Liver (tissue), 9 donors: ENCODE data around the gene PPM1M. TPM values are rescaled to one million over a fixed set of nuclear protein-coding genes. Genes with fewer than 3 reads are reported as not detected.

Experiments
- DNase-seq: peaks from one replicate; pipeline ENCODE4 v3.0.0-alpha.2; 2017; ENCODE audit warnings: low spot score
- H3K27ac ChIP-seq, 2 donors: one replicate each; pipeline ENCODE4 v1.7.0; 2013; ENCODE audit warnings: inconsistent platforms in 2 of 2, low read length in 2 of 2, control low read depth in 1 of 2, low read depth in 1 of 2, mild to moderate bottlenecking in 1 of 2
- H3K27me3 ChIP-seq, 4 donors: one replicate each; pipeline versions ENCODE4 v1.6.1 to v1.7.0; 2013; ENCODE audit warnings: low read length in 3 of 4, inconsistent platforms in 1 of 4, mild to moderate bottlenecking in 1 of 4, moderate library complexity in 1 of 4; ENCODE audit not compliant: control insufficient read depth in 4 of 4, insufficient read depth in 4 of 4
- H3K36me3 ChIP-seq, 4 donors: one replicate each; pipeline versions ENCODE4 v1.6.1 to v1.7.0; 2013; ENCODE audit warnings: low read length in 3 of 4, mild to moderate bottlenecking in 3 of 4, low read depth in 1 of 4, moderate library complexity in 1 of 4; ENCODE audit not compliant: control insufficient read depth in 4 of 4, insufficient read depth in 3 of 4
- H3K4me1 ChIP-seq, 4 donors: one replicate each; pipeline versions ENCODE4 v1.6.1 to v1.7.0; 2013; ENCODE audit warnings: low read length in 3 of 4, mild to moderate bottlenecking in 3 of 4, moderate library complexity in 1 of 4; ENCODE audit not compliant: control insufficient read depth in 4 of 4, insufficient read depth in 4 of 4
- H3K4me3 ChIP-seq, 3 donors: one replicate each; pipeline versions ENCODE4 v1.6.1 to v1.7.0; 2013; ENCODE audit warnings: low read length in 3 of 3, control low read depth in 1 of 3, low read depth in 1 of 3, mild to moderate bottlenecking in 1 of 3
- H3K9ac ChIP-seq, 2 donors: one replicate each; pipeline ENCODE4 v1.7.0; 2013; ENCODE audit warnings: low read length in 2 of 2, mild to moderate bottlenecking in 2 of 2, moderate library complexity in 2 of 2, control low read depth in 1 of 2, low read depth in 1 of 2
- H3K9me3 ChIP-seq, 4 donors: one replicate each; pipeline versions ENCODE4 v1.6.1 to v1.7.0; 2013; ENCODE audit warnings: low read length in 3 of 4; ENCODE audit not compliant: control insufficient read depth in 4 of 4
- EGR1 ChIP-seq, 2 donors: IDR thresholded peaks; 2 replicates each; pipeline ENCODE4 v1.6.1; 2016 to 2018; ENCODE audit warnings: antibody characterized with exemption in 2 of 2, low read depth in 2 of 2
- FOXA1 ChIP-seq: IDR thresholded peaks from 2 replicates; pipeline ENCODE4 v1.6.1; 2016; ENCODE audit warnings: antibody characterized with exemption
- FOXA2 ChIP-seq: IDR thresholded peaks from 2 replicates; pipeline ENCODE4 v1.6.1; 2016; ENCODE audit warnings: antibody characterized with exemption
- GABPA ChIP-seq, 2 donors: IDR thresholded peaks in 1 of 2; conservative IDR thresholded peaks in 1 of 2; 2 replicates each; pipeline ENCODE4 v1.6.1; 2016; ENCODE audit warnings: antibody characterized with exemption in 2 of 2, mild to moderate bottlenecking in 1 of 2, moderate library complexity in 1 of 2
- HNF4A ChIP-seq, 2 donors: conservative IDR thresholded peaks; 2 replicates each; pipeline ENCODE4 v1.6.1; 2016; ENCODE audit warnings: antibody characterized with exemption in 2 of 2, mild to moderate bottlenecking in 2 of 2
- HNF4G ChIP-seq: IDR thresholded peaks from 2 replicates; pipeline ENCODE4 v1.6.1; 2016; ENCODE audit warnings: antibody characterized with exemption
- JUND ChIP-seq, 2 donors: IDR thresholded peaks; 2 replicates each; pipeline ENCODE4 v1.6.1; 2016; ENCODE audit warnings: antibody characterized with exemption in 2 of 2
- NR2F2 ChIP-seq: IDR thresholded peaks from 2 replicates; pipeline ENCODE4 v1.6.1; 2016; ENCODE audit warnings: antibody characterized with exemption
- RAD21 ChIP-seq, 2 donors: IDR thresholded peaks; 2 replicates each; pipeline ENCODE4 v1.6.1; 2016; ENCODE audit warnings: antibody characterized with exemption in 2 of 2, mild to moderate bottlenecking in 2 of 2
- RXRA ChIP-seq, 2 donors: IDR thresholded peaks; 2 replicates each; pipeline ENCODE4 v1.6.1; 2017 to 2018; ENCODE audit warnings: antibody characterized with exemption in 2 of 2, mild to moderate bottlenecking in 1 of 2
- SP1 ChIP-seq: IDR thresholded peaks from 2 replicates; pipeline ENCODE4 v1.6.1; 2018; ENCODE audit warnings: antibody characterized with exemption, mild to moderate bottlenecking
- TAF1 ChIP-seq: conservative IDR thresholded peaks from 2 replicates; pipeline ENCODE4 v1.6.1; 2016; ENCODE audit warnings: antibody characterized with exemption, mild to moderate bottlenecking
- YY1 ChIP-seq: IDR thresholded peaks from 2 replicates; pipeline ENCODE4 v1.6.1; 2016; ENCODE audit warnings: antibody characterized with exemption, mild to moderate bottlenecking
- WGBS: extraction: QIAGEN DNeasy Blood & Tissue Kit; methylation state at CpG from one replicate; pipeline ENCODE4 v1.1.7; 2013; 5-methylcytosine and 5-hydroxymethylcytosine counted together
- polyA plus RNA-seq, 2 donors: library from polyadenylated mRNA; stranded (reverse) in 1 of 2; unstranded in 1 of 2; fragments of 200-250 nt in 1 of 2; fragments of >200 nt in 1 of 2; fragmentation: Nextera tagmentation in 1 of 2; extraction: Ambion mirVana in 1 of 2; gene quantifications; one replicate each; pipeline versions ENCODE4 v1.2.1 to v1.2.3, GENCODE V29; 2013 to 2015
- total RNA-seq, 2 donors: library from RNA; depleted of rRNA; stranded (reverse); fragments of >200 nt; gene quantifications; one replicate each; pipeline ENCODE4 v1.2.3, GENCODE V29; 2014
- TF ChIP-seq, protein P1 (sequence below): IDR thresholded peaks from 2 replicates; pipeline ENCODE4 v1.6.1; 2016; ENCODE audit warnings: antibody characterized with exemption
- TF ChIP-seq, protein P2 (sequence below): IDR thresholded peaks from 2 replicates; pipeline ENCODE4 v1.6.1; 2016; ENCODE audit warnings: antibody characterized with exemption
- TF ChIP-seq, protein P3 (sequence below): fragments of 150-350 bp; IDR thresholded peaks from 2 replicates; pipeline ENCODE4 v1.5.1; 2017; ENCODE audit warnings: improper control_type of control experiment, low read depth, low read length; ENCODE audit not compliant: missing input control
- TF ChIP-seq, protein P4 (sequence below): IDR thresholded peaks from 2 replicates; pipeline ENCODE4 v1.6.1; 2016; ENCODE audit warnings: antibody characterized with exemption
- TF ChIP-seq, protein P5 (sequence below): IDR thresholded peaks from 2 replicates; pipeline ENCODE4 v1.6.1; 2016; ENCODE audit warnings: antibody characterized with exemption, mild to moderate bottlenecking
- donor health status: healthy.
- donor health status: healthy.
- donor health status: healthy.
- donor health status: healthy.
- donor health status: healthy.

Gene PPM1M
- total and polyA plus RNA-seq, 4 donors, result 2.8 to 5.5 (median 4.6) TPM

DNA sequence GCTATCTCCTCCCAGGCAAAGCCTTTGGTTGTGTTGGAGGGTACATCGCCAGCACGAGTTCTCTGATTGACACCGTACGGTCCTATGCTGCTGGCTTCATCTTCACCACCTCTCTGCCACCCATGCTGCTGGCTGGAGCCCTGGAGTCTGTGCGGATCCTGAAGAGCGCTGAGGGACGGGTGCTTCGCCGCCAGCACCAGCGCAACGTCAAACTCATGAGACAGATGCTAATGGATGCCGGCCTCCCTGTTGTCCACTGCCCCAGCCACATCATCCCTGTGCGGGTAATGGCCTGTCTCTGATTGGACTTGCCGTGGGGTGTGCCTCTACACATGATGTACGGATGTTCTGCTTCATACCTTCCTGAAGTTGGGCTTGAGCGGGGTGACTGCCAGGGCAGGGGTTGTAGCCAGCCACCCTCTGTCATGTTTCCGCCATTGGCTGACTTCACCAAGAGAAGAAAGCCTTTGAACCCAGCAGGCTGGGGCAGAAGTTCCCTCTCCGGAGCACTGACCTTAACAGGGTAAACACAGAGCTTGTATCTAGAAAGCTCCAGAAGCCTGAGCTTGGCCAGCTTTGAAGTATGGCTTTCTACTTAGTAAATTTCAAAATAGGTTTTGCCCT lies 34.2 kb upstream of the PPM1M start:
- Histone ChIP-seq H3K9me3 (no peaks in the 10 kb centered on the region), H3K4me1 (peaks cover 3 to 61% (median 44%) of the 10 kb centered on the region in 4 donors), H3K9ac (peak overlapping the region in 1 of 2 donors; percentile 73), H3K36me3 (peaks cover 19 to 77% (median 68%) of the 10 kb centered on the region in 4 donors), H3K27ac (peak overlapping the region; percentile 85 to 96), H3K4me3 (no peak overlapping the region), H3K27me3 (no peaks in the 10 kb centered on the region)
- DNase-seq, result no peak
- WGBS, result 35% methylated on average over 18 of the region's 18 CpGs
- TF ChIP-seq HNF4A (conservative IDR thresholded peaks at IDR 0.05), result peak; percentile 88 to 92
- peak; percentile 99 for TF ChIP-seq SP1
- peak; percentile 99 for TF ChIP-seq RXRA (IDR thresholded peaks at IDR 0.05)
- TF ChIP-seq GABPA (IDR thresholded peaks at IDR 0.05 in 1 of 2, conservative IDR thresholded peaks at IDR 0.05 in 1 of 2), result peak in 1 of 2 donors; percentile 59
- peak; percentile 67 for TF ChIP-seq NR2F2
- TF ChIP-seq, protein P1, sequence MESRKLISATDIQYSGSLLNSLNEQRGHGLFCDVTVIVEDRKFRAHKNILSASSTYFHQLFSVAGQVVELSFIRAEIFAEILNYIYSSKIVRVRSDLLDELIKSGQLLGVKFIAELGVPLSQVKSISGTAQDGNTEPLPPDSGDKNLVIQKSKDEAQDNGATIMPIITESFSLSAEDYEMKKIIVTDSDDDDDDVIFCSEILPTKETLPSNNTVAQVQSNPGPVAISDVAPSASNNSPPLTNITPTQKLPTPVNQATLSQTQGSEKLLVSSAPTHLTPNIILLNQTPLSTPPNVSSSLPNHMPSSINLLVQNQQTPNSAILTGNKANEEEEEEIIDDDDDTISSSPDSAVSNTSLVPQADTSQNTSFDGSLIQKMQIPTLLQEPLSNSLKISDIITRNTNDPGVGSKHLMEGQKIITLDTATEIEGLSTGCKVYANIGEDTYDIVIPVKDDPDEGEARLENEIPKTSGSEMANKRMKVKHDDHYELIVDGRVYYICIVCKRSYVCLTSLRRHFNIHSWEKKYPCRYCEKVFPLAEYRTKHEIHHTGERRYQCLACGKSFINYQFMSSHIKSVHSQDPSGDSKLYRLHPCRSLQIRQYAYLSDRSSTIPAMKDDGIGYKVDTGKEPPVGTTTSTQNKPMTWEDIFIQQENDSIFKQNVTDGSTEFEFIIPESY, result peak; percentile 81
- TF ChIP-seq EGR1 (IDR thresholded peaks at IDR 0.05; ENCODE audit: low read depth in 2 of 2), result peak in 1 of 2 donors; percentile 60
- TF ChIP-seq, protein P2, sequence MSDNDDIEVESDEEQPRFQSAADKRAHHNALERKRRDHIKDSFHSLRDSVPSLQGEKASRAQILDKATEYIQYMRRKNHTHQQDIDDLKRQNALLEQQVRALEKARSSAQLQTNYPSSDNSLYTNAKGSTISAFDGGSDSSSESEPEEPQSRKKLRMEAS, result peak; percentile 68
- peak; percentile 63 for TF ChIP-seq HNF4G
- peak in 1 of 2 donors; percentile 67 for TF ChIP-seq JUND (IDR thresholded peaks at IDR 0.05)
- TF ChIP-seq YY1, result peak; percentile 96
- TF ChIP-seq TAF1, result no peak
- TF ChIP-seq FOXA1, result peak; percentile 53
- peak; percentile 48 to 61 for TF ChIP-seq RAD21 (IDR thresholded peaks at IDR 0.05)
- TF ChIP-seq, protein P3, sequence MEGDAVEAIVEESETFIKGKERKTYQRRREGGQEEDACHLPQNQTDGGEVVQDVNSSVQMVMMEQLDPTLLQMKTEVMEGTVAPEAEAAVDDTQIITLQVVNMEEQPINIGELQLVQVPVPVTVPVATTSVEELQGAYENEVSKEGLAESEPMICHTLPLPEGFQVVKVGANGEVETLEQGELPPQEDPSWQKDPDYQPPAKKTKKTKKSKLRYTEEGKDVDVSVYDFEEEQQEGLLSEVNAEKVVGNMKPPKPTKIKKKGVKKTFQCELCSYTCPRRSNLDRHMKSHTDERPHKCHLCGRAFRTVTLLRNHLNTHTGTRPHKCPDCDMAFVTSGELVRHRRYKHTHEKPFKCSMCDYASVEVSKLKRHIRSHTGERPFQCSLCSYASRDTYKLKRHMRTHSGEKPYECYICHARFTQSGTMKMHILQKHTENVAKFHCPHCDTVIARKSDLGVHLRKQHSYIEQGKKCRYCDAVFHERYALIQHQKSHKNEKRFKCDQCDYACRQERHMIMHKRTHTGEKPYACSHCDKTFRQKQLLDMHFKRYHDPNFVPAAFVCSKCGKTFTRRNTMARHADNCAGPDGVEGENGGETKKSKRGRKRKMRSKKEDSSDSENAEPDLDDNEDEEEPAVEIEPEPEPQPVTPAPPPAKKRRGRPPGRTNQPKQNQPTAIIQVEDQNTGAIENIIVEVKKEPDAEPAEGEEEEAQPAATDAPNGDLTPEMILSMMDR, result no peak
- peak; percentile 89 for TF ChIP-seq FOXA2
- TF ChIP-seq, protein P4, sequence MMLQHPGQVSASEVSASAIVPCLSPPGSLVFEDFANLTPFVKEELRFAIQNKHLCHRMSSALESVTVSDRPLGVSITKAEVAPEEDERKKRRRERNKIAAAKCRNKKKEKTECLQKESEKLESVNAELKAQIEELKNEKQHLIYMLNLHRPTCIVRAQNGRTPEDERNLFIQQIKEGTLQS, result peak; percentile 73
- TF ChIP-seq, protein P5, sequence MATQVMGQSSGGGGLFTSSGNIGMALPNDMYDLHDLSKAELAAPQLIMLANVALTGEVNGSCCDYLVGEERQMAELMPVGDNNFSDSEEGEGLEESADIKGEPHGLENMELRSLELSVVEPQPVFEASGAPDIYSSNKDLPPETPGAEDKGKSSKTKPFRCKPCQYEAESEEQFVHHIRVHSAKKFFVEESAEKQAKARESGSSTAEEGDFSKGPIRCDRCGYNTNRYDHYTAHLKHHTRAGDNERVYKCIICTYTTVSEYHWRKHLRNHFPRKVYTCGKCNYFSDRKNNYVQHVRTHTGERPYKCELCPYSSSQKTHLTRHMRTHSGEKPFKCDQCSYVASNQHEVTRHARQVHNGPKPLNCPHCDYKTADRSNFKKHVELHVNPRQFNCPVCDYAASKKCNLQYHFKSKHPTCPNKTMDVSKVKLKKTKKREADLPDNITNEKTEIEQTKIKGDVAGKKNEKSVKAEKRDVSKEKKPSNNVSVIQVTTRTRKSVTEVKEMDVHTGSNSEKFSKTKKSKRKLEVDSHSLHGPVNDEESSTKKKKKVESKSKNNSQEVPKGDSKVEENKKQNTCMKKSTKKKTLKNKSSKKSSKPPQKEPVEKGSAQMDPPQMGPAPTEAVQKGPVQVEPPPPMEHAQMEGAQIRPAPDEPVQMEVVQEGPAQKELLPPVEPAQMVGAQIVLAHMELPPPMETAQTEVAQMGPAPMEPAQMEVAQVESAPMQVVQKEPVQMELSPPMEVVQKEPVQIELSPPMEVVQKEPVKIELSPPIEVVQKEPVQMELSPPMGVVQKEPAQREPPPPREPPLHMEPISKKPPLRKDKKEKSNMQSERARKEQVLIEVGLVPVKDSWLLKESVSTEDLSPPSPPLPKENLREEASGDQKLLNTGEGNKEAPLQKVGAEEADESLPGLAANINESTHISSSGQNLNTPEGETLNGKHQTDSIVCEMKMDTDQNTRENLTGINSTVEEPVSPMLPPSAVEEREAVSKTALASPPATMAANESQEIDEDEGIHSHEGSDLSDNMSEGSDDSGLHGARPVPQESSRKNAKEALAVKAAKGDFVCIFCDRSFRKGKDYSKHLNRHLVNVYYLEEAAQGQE, result peak; percentile 45
